OCI-LY7 (cell line): ENCODE results near the gene NUDT14. TPM values are rescaled to one million over a fixed set of nuclear protein-coding genes. Genes with fewer than 3 reads are reported as not detected.

Experiments
- BruUV-seq: library from RNA; stranded (reverse); fragments of 400-500 nt; replicated peaks from 2 replicates; lab custom pipeline; 2021; lab: Mats Ljungman, UMichigan
- CTCF ChIA-PET: fragments of 300-600 bp; sonication (Branson Sonifier 250); formaldehyde crosslinking; loops from one replicate; lab custom pipeline; 2022; ENCODE audit warnings: antibody characterized with exemption; ENCODE audit not compliant: unreplicated experiment; lab: Charles Lee
- POLR2A ChIA-PET: fragments of 300-600 bp; sonication (Branson Sonifier 250); formaldehyde crosslinking; loops from one replicate; lab custom pipeline; 2022; ENCODE audit warnings: antibody characterized with exemption; lab: Charles Lee
- DNase-seq: peaks from one replicate; pipeline ENCODE4 v3.0.0-alpha.2; 2015; ENCODE audit warnings: low spot score
- H2AFZ ChIP-seq: fragments of 200-600 bp; sonication (generic), shearing (Covaris generic); 2 replicates; pipeline ENCODE4 v1.6.1; 2014; ENCODE audit warnings: mild to moderate bottlenecking, antibody characterized with exemption, low read length, moderate library complexity
- H3K27ac ChIP-seq: fragments of 200-600 bp; sonication (generic); 2 replicates; pipeline ENCODE4 v1.5.1; 2014; ENCODE audit warnings: mixed run types, low read depth, mild to moderate bottlenecking, moderate library complexity, low read length, inconsistent platforms; ENCODE audit not compliant: poor library complexity, severe bottlenecking
- H3K36me3 ChIP-seq: fragments of 200-600 bp; sonication (generic); 2 replicates; pipeline ENCODE4 v1.6.1; 2014; ENCODE audit warnings: mild to moderate bottlenecking, antibody characterized with exemption, low read length, moderate library complexity, mixed read lengths; ENCODE audit not compliant: insufficient read depth
- H3K4me1 ChIP-seq: fragments of 200-600 bp; sonication (generic); 2 replicates; pipeline ENCODE4 v1.5.1; 2014; ENCODE audit warnings: mild to moderate bottlenecking, low read length; ENCODE audit not compliant: insufficient read depth, poor library complexity, severe bottlenecking
- H3K4me2 ChIP-seq: fragments of 200-600 bp; sonication (generic); 2 replicates; pipeline ENCODE4 v1.6.1; 2014; ENCODE audit warnings: mild to moderate bottlenecking, low read length
- H3K4me3 ChIP-seq: fragments of 200-600 bp; sonication (generic); 2 replicates; pipeline ENCODE4 v1.5.1; 2014; ENCODE audit warnings: mild to moderate bottlenecking, low read depth, low read length; ENCODE audit not compliant: poor library complexity, severe bottlenecking
- H3K79me2 ChIP-seq: fragments of 200-600 bp; sonication (generic); 2 replicates; pipeline ENCODE4 v1.6.1; 2016; ENCODE audit warnings: low read depth, mild to moderate bottlenecking, low read length, moderate library complexity, mixed read lengths; ENCODE audit not compliant: insufficient read depth
- H3K9me2 ChIP-seq: fragments of 200-600 bp; sonication (generic); 2 replicates; pipeline ENCODE4 v1.6.1; 2016; ENCODE audit warnings: mild to moderate bottlenecking, low read length, mixed read lengths; ENCODE audit not compliant: insufficient read depth
- H3K9me3 ChIP-seq: fragments of 200-600 bp; sonication (generic); 2 replicates; pipeline ENCODE4 v1.6.1; 2014; ENCODE audit warnings: mild to moderate bottlenecking, mixed run types, low read length, mixed read lengths
- H4K20me1 ChIP-seq: fragments of 200-600 bp; sonication (generic); 2 replicates; pipeline ENCODE4 v1.6.1; 2014; ENCODE audit warnings: mild to moderate bottlenecking, antibody characterized with exemption, low read length, moderate library complexity, mixed read lengths; ENCODE audit not compliant: insufficient read depth
- CTCF ChIP-seq: fragments of 200-600 bp; sonication (generic); conservative IDR thresholded peaks from 2 replicates; pipeline ENCODE4 v1.5.1; 2014; ENCODE audit warnings: mild to moderate bottlenecking, antibody characterized with exemption, low read length, moderate library complexity, mixed read lengths
- EZH2phosphoT487 ChIP-seq: fragments of 200-600 bp; sonication (generic); IDR thresholded peaks from 2 replicates; pipeline ENCODE4 v1.6.1; 2018; ENCODE audit warnings: low read depth, borderline replicate concordance, mild to moderate bottlenecking, mixed run types, antibody characterized with exemption, low read length, moderate library complexity, mixed read lengths
- intact Hi-C: fragments of 100-400 bp; cut with micrococcal nuclease; formaldehyde crosslinking; loops from one replicate; pipeline ENCODE4 v1.10.0; 2022; ENCODE audit not compliant: unreplicated experiment
- total RNA-seq, 2 experiments: library from RNA; depleted of rRNA in 1 of 2; stranded (reverse); fragments of >200 nt in 1 of 2; shearing (Covaris generic) in 1 of 2; gene quantifications; 2 replicates each; pipeline ENCODE4 v1.2.3, GENCODE V29; 2014 to 2022

NUDT14 gene
- total RNA-seq, 2 experiments from 2014 or later = 32.1 to 37.5 TPM

GRCh38 chr14:105198588-105198987 lies 17.5 kb upstream of the NUDT14 start:
- Histone ChIP-seq H3K4me2 (no peak overlapping the region), H3K9me2 (no peaks in the 10 kb centered on the region), H2AFZ (no peak overlapping the region), H3K4me3 (no peak overlapping the region), H3K36me3 (no peaks in the 10 kb centered on the region), H3K79me2 (no peaks in the 10 kb centered on the region), H3K4me1 (peaks cover 16% of the 10 kb centered on the region), H3K9me3 (no peaks in the 10 kb centered on the region), H3K27ac (no peak overlapping the region), H4K20me1 (no peaks in the 10 kb centered on the region)
- DNase-seq = no peak
- ChIA-PET CTCF (no interaction called here), POLR2A (no interaction called here)
- TF ChIP-seq EZH2phosphoT487 = no peak
- no peak for TF ChIP-seq CTCF
- intact Hi-C loops = no loop called here
- no TSS peak for BruUV-seq

GRCh38 chr14:105197211-105197641 lies 16.1 kb upstream of the NUDT14 start:
- H3K79me2 ChIP-seq = no peaks in the 10 kb centered on the region
- H3K9me2 ChIP-seq = no peaks in the 10 kb centered on the region
- no peaks in the 10 kb centered on the region for H3K36me3 ChIP-seq
- no peak overlapping the region for H3K4me3 ChIP-seq
- H3K27ac ChIP-seq = no peak overlapping the region
- CTCF ChIA-PET = no interaction called here
- H2AFZ ChIP-seq = no peak overlapping the region
- H4K20me1 ChIP-seq = no peaks in the 10 kb centered on the region
- no peak for DNase-seq
- POLR2A ChIA-PET = no interaction called here
- H3K4me1 ChIP-seq = peaks cover 22% of the 10 kb centered on the region
- no peak overlapping the region for H3K4me2 ChIP-seq
- no TSS peak for BruUV-seq
- no peak for TF ChIP-seq EZH2phosphoT487
- TF ChIP-seq CTCF = no peak
- no peaks in the 10 kb centered on the region for H3K9me3 ChIP-seq
- intact Hi-C loops = no loop called here

GRCh38 chr14:105196265-105196960 lies 15.3 kb upstream of the NUDT14 start:
- TF ChIP-seq EZH2phosphoT487 (no peak), CTCF (no peak)
- H3K4me3 ChIP-seq = no peak overlapping the region
- intact Hi-C loops = no loop called here
- BruUV-seq = no TSS peak
- H3K27ac ChIP-seq = no peak overlapping the region
- H4K20me1 ChIP-seq = no peaks in the 10 kb centered on the region
- no peaks in the 10 kb centered on the region for H3K36me3 ChIP-seq
- H3K9me3 ChIP-seq = no peaks in the 10 kb centered on the region
- CTCF ChIA-PET = no interaction called here
- DNase-seq = no peak
- POLR2A ChIA-PET = no interaction called here
- no peak overlapping the region for H2AFZ ChIP-seq
- H3K4me2 ChIP-seq = no peak overlapping the region
- H3K4me1 ChIP-seq = peaks cover 22% of the 10 kb centered on the region
- H3K79me2 ChIP-seq = no peaks in the 10 kb centered on the region
- H3K9me2 ChIP-seq = no peaks in the 10 kb centered on the region
